Fibroblast of mammary gland (primary cell): ENCODE data around the gene FBXW2.
A peak's percentile ranks its signal among the peaks of the same experiment; 100 is the strongest.
"Not testable (repeated sequence)": the region's sequence is repeated elsewhere in the genome, so short reads cannot be mapped to it uniquely, and the experiment has no call there.

Source experiments
- DNase-seq: peaks from one replicate; pipeline ENCODE4 v3.0.0-alpha.2; 2010; ENCODE audit warnings: low read depth
- H3K4me3 ChIP-seq: 2 replicates; pipeline ENCODE4 v1.5.1; 2011; ENCODE audit warnings: low read depth, mild to moderate bottlenecking, low read length, moderate library complexity; ENCODE audit not compliant: control insufficient read depth
- TF ChIP-seq, protein P1 (sequence below): conservative IDR thresholded peaks from 2 replicates; pipeline ENCODE4 v1.5.1; 2011; ENCODE audit warnings: low read depth, low read length, inconsistent platforms; ENCODE audit not compliant: control insufficient read depth, insufficient read depth

Gene FBXW2

DNA sequence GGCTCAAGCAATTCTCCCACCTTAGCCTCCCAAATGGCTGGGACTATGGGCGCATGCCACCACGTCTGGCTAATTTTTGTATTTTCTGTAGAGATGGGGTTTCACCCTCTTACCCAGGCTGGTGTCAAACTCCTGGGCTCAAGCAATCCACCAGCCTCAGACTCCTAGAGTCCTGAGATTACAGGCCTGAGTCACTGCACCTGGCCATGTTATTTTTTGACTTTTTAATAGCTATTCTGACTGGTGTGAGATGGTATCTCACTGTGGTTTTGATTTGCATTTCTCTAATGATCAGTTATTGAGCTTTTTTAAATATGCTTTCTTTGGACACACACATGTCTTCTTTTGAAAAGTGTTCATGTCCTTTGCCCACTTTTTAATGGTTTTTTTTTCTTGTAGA, 38.2 kb downstream of the FBXW2 start:
- H3K4me3 ChIP-seq: no peak overlapping the region
- no peak for DNase-seq
- TF ChIP-seq, protein P1, sequence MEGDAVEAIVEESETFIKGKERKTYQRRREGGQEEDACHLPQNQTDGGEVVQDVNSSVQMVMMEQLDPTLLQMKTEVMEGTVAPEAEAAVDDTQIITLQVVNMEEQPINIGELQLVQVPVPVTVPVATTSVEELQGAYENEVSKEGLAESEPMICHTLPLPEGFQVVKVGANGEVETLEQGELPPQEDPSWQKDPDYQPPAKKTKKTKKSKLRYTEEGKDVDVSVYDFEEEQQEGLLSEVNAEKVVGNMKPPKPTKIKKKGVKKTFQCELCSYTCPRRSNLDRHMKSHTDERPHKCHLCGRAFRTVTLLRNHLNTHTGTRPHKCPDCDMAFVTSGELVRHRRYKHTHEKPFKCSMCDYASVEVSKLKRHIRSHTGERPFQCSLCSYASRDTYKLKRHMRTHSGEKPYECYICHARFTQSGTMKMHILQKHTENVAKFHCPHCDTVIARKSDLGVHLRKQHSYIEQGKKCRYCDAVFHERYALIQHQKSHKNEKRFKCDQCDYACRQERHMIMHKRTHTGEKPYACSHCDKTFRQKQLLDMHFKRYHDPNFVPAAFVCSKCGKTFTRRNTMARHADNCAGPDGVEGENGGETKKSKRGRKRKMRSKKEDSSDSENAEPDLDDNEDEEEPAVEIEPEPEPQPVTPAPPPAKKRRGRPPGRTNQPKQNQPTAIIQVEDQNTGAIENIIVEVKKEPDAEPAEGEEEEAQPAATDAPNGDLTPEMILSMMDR: no peak

DNA sequence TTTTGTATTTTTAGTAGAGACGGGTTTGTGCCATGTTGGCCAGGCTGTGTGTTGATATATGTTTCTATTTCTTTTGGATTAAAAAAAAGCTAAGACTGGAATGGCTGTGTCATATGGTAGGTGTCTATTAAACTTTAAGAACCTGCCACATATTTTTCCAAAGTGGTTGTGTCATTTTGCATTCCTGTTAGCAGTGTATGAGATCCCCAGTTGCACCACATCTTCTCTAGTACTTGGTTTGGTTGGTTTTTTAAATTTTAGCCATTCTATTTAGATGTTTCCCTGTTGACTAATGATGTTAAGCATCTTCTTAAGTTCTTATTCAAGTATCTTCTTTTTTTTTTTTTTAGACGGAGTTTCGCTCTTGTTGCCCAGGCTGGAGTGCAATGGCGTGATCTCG, 42.8 kb downstream of the FBXW2 start:
- TF ChIP-seq, protein P1: no peak
- DNase-seq: no peak
- H3K4me3 ChIP-seq: no peak overlapping the region

DNA sequence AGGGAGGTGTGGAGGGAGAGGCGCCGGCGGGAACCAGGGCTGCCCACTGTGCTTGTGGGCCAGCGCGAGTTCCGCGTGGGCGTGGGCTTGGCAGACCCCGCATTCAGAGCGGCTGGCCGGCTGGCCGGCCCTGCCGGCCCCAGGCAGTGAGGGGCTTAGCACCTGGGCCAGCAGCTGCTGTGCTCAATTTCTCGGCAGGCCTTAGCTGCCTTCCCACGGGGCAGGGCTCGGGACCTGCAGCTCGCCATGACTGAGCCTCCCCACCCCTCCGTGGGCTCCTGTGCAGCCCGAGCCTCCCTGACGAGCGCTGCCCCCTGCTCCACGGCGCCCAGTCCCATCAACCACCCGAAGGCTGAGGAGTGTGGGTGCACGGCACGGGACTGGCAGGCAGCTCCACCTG, 46.9 kb downstream of the FBXW2 start:
- not testable (repeated sequence) for DNase-seq, H3K4me3 ChIP-seq

DNA sequence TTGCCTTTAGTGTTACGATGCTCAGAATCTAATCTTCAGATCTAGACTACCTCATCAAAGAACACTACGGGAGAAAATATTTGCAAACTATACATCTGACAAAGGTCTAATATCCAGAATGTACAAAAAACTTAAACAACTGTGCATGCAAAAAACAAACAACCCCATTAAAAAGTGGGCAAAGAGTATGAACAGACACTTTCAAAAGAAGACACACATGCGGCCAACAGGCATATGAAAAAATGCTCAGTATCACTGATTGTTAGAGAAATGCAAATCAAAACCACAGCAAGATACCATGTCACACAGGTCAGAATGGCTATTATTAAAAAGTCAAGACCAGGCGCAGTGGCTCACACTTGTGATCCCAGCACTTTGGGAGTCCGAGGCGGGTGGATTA, 47.9 kb downstream of the FBXW2 start:
- DNase-seq: no peak
- no peak overlapping the region for H3K4me3 ChIP-seq
- TF ChIP-seq, protein P1: no peak

DNA sequence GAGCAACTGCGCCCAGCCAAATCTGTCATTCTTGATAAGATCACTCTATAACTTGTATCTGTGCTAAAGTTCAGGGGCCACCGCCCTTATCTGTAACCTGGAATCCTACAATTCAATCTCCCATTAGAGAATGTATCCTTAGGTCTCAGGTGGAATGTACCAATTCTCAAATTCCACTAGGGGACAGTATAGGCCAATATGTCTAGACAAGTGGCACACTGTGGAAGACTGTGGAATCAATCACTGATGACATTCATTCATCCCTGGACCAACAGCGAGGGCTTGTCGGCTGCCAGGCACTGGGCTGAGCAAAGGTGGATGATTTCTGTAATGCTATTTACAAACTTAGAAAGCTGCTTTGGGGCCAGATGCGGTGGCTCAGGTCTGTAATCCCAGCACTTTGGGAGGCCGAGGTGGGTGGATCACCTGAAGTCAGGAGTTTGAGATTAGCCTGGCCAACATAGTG, 50.2 kb downstream of the FBXW2 start:
- DNase-seq: peak; percentile 50
- TF ChIP-seq, protein P1: peak; percentile 87
- no peak overlapping the region for H3K4me3 ChIP-seq

DNA sequence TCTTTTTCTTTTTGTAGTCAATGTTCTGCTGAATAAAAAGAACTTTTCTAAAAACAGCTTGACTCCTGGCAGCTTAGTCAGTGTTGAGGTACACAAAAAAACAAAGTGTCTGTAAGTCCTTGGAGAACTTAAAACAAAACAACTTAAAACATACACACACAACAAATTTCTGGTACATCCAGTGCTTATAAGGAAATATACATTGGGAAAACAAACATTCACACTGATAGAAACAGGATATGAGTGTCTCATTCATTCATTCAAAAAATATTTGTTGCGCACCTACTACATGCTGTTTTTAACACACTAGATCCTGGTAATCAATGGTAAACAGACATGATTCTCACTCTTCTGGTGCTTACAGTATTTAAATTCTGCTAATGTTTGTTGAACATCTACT, 51.5 kb downstream of the FBXW2 start:
- H3K4me3 ChIP-seq: no peak overlapping the region
- no peak for DNase-seq
- TF ChIP-seq, protein P1: no peak

DNA sequence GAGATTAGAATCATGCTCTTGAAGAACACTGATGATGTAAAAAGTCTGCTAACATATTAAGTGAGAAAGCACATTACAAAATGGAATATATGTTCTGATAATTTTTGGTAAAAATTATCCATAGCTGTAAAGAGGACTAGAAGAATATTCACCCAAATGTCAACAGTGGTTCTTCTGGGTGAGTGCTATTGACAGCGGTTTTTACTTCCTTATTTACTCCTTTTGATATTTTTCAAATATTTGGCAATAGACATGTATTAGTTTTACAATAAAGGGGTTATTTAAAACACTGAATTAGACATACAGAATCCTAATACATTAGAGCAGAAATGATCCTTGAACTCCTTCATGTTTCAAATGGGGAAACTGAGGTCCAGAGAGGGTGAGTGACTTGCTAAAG, 52.0 kb downstream of the FBXW2 start:
- H3K4me3 ChIP-seq: no peak overlapping the region
- TF ChIP-seq, protein P1: no peak
- DNase-seq: no peak
